K562 (cell line): ENCODE measurements around the gene CHERP. TPM values are rescaled to one million over a fixed set of nuclear protein-coding genes. Genes with fewer than 3 reads are reported as not detected.

Source experiments
- BCL6 ChIP-seq: fragments of 250-450 bp; sonication (Bioruptor Pico); IDR thresholded peaks from 2 replicates; pipeline ENCODE4 v1.4.0; 2020
- BDP1 ChIP-seq: IDR thresholded peaks from 3 replicates; pipeline ENCODE4 v1.6.1; 2011; ENCODE audit not compliant: insufficient read length, insufficient read depth
- E2F4 ChIP-seq: sonication (generic); formaldehyde crosslinking; IDR thresholded peaks from 2 replicates; pipeline ENCODE4 v1.8.0; 2022; ENCODE audit warnings: mild to moderate bottlenecking, low read depth, missing genetic modification reagents
- EP400 ChIP-seq: fragments of 450-650 bp; IDR thresholded peaks from 2 replicates; pipeline ENCODE4 v1.6.1; 2017; ENCODE audit warnings: antibody characterized with exemption, mild to moderate bottlenecking, moderate library complexity
- FIP1L1 ChIP-seq: fragments of 200-400 bp; formaldehyde crosslinking; IDR thresholded peaks from 2 replicates; pipeline ENCODE4 v1.6.1; 2018; ENCODE audit warnings: mild to moderate bottlenecking, low read depth, low read length; ENCODE audit not compliant: poor library complexity, severe bottlenecking
- HDAC1 ChIP-seq, 2 experiments: fragments of 450-650 bp; IDR thresholded peaks; 2 replicates each; pipeline ENCODE4 v1.6.1; 2016 to 2017; ENCODE audit warnings: inconsistent platforms in 1 of 2, mild to moderate bottlenecking in 1 of 2, moderate library complexity in 1 of 2
- HDAC2 ChIP-seq: fragments of 450-650 bp; IDR thresholded peaks from 2 replicates; pipeline ENCODE4 v1.6.1; 2016; ENCODE audit warnings: mild to moderate bottlenecking
- HNRNPL ChIP-seq: fragments of 200-400 bp; formaldehyde crosslinking; IDR thresholded peaks from 2 replicates; pipeline ENCODE4 v1.6.1; 2017; ENCODE audit warnings: low read depth, mild to moderate bottlenecking, low read length
- ID3 ChIP-seq, 2 experiments: fragments of 250-450 bp in 1 of 2; fragments of 450-650 bp in 1 of 2; sonication (Bioruptor Pico) in 1 of 2; IDR thresholded peaks; 2 replicates each; pipeline versions ENCODE4 v1.6.1 to v1.8.0; 2016 to 2021; ENCODE audit warnings: mild to moderate bottlenecking in 2 of 2, moderate library complexity in 2 of 2, missing compliant biosample characterization in 1 of 2, missing genetic modification characterization in 1 of 2
- MCM5 ChIP-seq: fragments of 450-650 bp; IDR thresholded peaks from 2 replicates; pipeline ENCODE4 v1.6.1; 2016; ENCODE audit warnings: low read depth
- MLX ChIP-seq, 2 experiments: fragments of 450-650 bp in 1 of 2; sonication (generic) in 1 of 2; formaldehyde crosslinking; conservative IDR thresholded peaks; 2 replicates each; pipeline versions ENCODE4 v1.4.0 to v1.8.1; 2020 to 2022; ENCODE audit warnings: mild to moderate bottlenecking in 1 of 2, missing genetic modification reagents in 1 of 2
- MTA2 ChIP-seq: fragments of 450-650 bp; IDR thresholded peaks from 2 replicates; pipeline ENCODE4 v1.6.1; 2016; ENCODE audit warnings: low read depth
- NEUROD1 ChIP-seq: fragments of 150-350 bp; IDR thresholded peaks from 2 replicates; pipeline ENCODE4 v1.6.1; 2014; ENCODE audit warnings: borderline replicate concordance, low read length, low read depth; ENCODE audit not compliant: partially characterized antibody
- NFRKB ChIP-seq: fragments of 450-650 bp; IDR thresholded peaks from 2 replicates; pipeline ENCODE4 v1.6.1; 2016; ENCODE audit warnings: low read depth
- PHF8 ChIP-seq: fragments of 200-600 bp; sonication (generic); IDR thresholded peaks from 2 replicates; pipeline ENCODE4 v1.6.1; 2012; ENCODE audit warnings: mixed run types, mild to moderate bottlenecking, inconsistent platforms, low read length, moderate library complexity, borderline replicate concordance
- POLR2H ChIP-seq: IDR thresholded peaks from 2 replicates; pipeline ENCODE4 v1.6.1; 2016; ENCODE audit warnings: missing genetic modification characterization, low read depth, mild to moderate bottlenecking, control low read depth, missing compliant biosample characterization, moderate library complexity
- POU5F1 ChIP-seq: fragments of 150-350 bp; IDR thresholded peaks from 2 replicates; pipeline ENCODE4 v1.6.1; 2014; ENCODE audit warnings: borderline replicate concordance, low read length, low read depth, mild to moderate bottlenecking; ENCODE audit not compliant: partially characterized antibody
- RBM39 ChIP-seq: fragments of 200-400 bp; formaldehyde crosslinking; optimal IDR thresholded peaks from 2 replicates; pipeline ENCODE3; 2018; ENCODE audit warnings: low read depth, low read length
- SUPT5H ChIP-seq: fragments of 450-650 bp; IDR thresholded peaks from 2 replicates; pipeline ENCODE4 v1.6.1; 2016
- ZKSCAN1 ChIP-seq: fragments of 150-350 bp; IDR thresholded peaks from 2 replicates; pipeline ENCODE4 v1.6.1; 2016; ENCODE audit warnings: low read depth, low read length
- ZNF121 ChIP-seq: sonication (generic); formaldehyde crosslinking; conservative IDR thresholded peaks from 2 replicates; pipeline ENCODE4 v1.8.0; 2022; ENCODE audit warnings: missing genetic modification reagents
- ZNF274 ChIP-seq: IDR thresholded peaks from 2 replicates; pipeline ENCODE4 v1.6.1; 2011; ENCODE audit warnings: low read depth, mild to moderate bottlenecking, low read length, moderate library complexity, borderline replicate concordance
- ZNF431 ChIP-seq: sonication (generic); formaldehyde crosslinking; IDR thresholded peaks from 2 replicates; pipeline ENCODE4 v1.8.0; 2022; ENCODE audit warnings: mild to moderate bottlenecking, missing genetic modification reagents
- polyA plus RNA-seq, 8 experiments: library from polyadenylated mRNA; depleted of rRNA in 4 of 8; stranded (reverse) in 5 of 8; unstranded in 3 of 8; fragments of >200 nt; fragmentation: Nextera tagmentation in 2 of 8; fragmentation: Illumina TruSeq in 1 of 8; extraction: Ambion mirVana in 2 of 8; extraction: Trizol in 1 of 8; gene quantifications; 2 replicates each; pipeline versions ENCODE4 v1.2.1 to v1.2.3, GENCODE V29; 2011 to 2014; ENCODE audit warnings: inconsistent platforms in 1 of 8, missing spikeins in 1 of 8
- total RNA-seq, 7 experiments: library from RNA; depleted of rRNA in 6 of 7; stranded (reverse); fragments of >200 nt in 6 of 7; fragmentation: Illumina TruSeq in 2 of 7; extraction: Trizol in 2 of 7; gene quantifications; 2 replicates each; pipeline versions ENCODE4 v1.2.1 to v1.2.3, GENCODE V29; 2011 to 2021; ENCODE audit warnings: low replicate concordance in 1 of 7

Gene CHERP
- total and polyA plus RNA-seq, 9 of the 15 experiments (the other 6 are each of a cell fraction or from before 2014, with no cell fraction given): 0.60 to 85.1 (median 7.8) TPM

- no peak for TF ChIP-seq ID3 (CRISPR knock-in tag; IDR thresholded peaks at IDR 0.05)
- TF ChIP-seq ID3 (tag; IDR thresholded peaks at IDR 0.05): peak; percentile 79
- peak; percentile 82; the same call in 1 of the 2 replicates for TF ChIP-seq PHF8
- TF ChIP-seq E2F4 (CRISPR knock-in tag): no peak
- no peak for TF ChIP-seq FIP1L1
- no peak for TF ChIP-seq ZKSCAN1
- TF ChIP-seq NEUROD1: peak; percentile 56
- TF ChIP-seq ZNF274: no peak
- no peak for TF ChIP-seq BDP1
- peak; percentile 79 for TF ChIP-seq SUPT5H
- TF ChIP-seq POLR2H: 0 out of 2 replicates have a peak, but pooled peaks have one; percentile 44
- peak in 1 of 2 experiments; percentile 94; a peak in 2 of 4 replicates for TF ChIP-seq HDAC1 (IDR thresholded peaks at IDR 0.05)
- TF ChIP-seq HNRNPL: no peak
- TF ChIP-seq ZNF121 (CRISPR knock-in tag): no peak
- TF ChIP-seq HDAC2: no peak
- TF ChIP-seq ZNF431: no peak
- peak; percentile 67 for TF ChIP-seq EP400
- no peak for TF ChIP-seq NFRKB
- 0 out of 2 replicates have a peak, but pooled peaks have one; percentile 17 for TF ChIP-seq BCL6
- TF ChIP-seq MTA2: no peak
- TF ChIP-seq POU5F1: peak; percentile 75
- no peak for TF ChIP-seq MLX (CRISPR knock-in tag; conservative IDR thresholded peaks at IDR 0.05)
- no peak for TF ChIP-seq MCM5
- no peak for TF ChIP-seq RBM39
Measured at GRCh38 chr19:16495982-16496612, 46.1 kb downstream of the CHERP start, which contains the start of the genes C19orf44 and CALR3 (continued).
